HFF-Myc (cell line): ENCODE results near the gene JMJD7.

Experiments
- DNase-seq: peaks from one replicate; pipeline ENCODE4 v3.0.0-alpha.2; 2011; ENCODE audit warnings: low read depth; ENCODE audit errors: extremely low read depth
- H3K4me3 ChIP-seq: replicated peaks from 2 replicates; pipeline ENCODE4 v1.5.1; 2011; ENCODE audit warnings: low read depth, mild to moderate bottlenecking, control low read depth, low read length
- TF ChIP-seq, protein P1 (sequence below): IDR thresholded peaks from 2 replicates; pipeline ENCODE4 v1.5.1; 2012; ENCODE audit warnings: mild to moderate bottlenecking, low read depth, low read length, control low read depth; ENCODE audit errors: missing control alignments

Gene JMJD7

DNA sequence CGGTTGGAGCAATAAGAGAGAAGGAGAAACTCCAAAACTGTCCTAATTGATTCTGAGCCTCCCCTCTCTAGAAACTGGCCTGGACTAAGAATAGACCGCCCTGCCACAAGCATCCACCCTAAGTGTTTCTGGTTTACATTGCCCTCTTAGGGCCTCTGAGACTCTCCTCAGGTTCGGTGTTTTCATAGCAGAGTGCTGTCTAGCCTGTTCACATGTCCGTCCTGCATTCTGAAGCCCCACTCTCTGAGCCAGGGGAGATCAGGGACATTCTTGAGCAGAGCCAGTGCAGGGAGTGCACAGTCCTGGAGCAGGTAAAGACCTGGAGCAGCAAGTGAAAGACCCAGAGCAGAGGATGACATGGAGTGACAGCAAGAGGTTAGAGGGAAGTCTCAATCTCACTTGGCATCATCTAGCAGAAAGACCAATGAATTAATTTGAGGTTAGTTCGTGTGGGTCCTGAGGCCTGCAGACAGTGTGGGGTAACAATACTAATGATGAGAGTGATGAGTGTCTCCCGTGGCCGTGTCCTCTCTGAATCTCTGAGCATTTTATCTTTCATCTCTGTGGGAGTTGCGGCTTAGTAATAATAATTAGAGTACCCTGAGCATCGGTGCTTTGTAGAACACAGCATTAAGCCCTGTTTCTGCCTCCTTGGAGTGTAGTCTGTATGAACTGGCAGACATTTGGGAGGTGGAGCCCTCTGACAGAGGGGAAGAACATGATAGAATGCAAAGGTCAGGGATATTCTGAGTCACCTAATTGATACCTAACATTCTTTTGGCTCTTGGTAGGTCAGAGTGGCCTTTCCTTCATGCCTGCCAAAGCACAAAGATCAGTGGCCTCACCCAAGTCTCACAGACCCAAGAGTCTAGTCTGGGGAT, 29.0 kb upstream of the JMJD7 start:
- DNase-seq, result no peak
- H3K4me3 ChIP-seq, result no peak overlapping the region
- TF ChIP-seq, protein P1, sequence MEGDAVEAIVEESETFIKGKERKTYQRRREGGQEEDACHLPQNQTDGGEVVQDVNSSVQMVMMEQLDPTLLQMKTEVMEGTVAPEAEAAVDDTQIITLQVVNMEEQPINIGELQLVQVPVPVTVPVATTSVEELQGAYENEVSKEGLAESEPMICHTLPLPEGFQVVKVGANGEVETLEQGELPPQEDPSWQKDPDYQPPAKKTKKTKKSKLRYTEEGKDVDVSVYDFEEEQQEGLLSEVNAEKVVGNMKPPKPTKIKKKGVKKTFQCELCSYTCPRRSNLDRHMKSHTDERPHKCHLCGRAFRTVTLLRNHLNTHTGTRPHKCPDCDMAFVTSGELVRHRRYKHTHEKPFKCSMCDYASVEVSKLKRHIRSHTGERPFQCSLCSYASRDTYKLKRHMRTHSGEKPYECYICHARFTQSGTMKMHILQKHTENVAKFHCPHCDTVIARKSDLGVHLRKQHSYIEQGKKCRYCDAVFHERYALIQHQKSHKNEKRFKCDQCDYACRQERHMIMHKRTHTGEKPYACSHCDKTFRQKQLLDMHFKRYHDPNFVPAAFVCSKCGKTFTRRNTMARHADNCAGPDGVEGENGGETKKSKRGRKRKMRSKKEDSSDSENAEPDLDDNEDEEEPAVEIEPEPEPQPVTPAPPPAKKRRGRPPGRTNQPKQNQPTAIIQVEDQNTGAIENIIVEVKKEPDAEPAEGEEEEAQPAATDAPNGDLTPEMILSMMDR, result no peak

DNA sequence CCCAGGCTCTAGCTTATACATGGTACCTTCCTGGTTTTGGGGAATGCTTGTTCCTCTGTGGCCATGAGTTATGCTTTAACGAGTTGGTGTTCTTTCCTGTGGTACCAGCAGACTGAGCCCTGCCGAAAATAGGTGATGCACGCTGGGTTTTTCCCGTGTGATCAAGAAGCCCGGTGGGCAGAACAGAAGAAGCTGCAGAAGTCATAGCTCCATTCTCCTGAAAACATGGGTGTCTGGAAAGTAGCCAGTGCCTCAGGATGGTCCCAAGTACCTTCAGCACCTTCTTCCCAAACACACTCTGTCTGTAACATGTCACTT, 28.4 kb upstream of the JMJD7 start:
- no peak overlapping the region for H3K4me3 ChIP-seq
- DNase-seq, result no peak
- TF ChIP-seq, protein P1, result no peak

DNA sequence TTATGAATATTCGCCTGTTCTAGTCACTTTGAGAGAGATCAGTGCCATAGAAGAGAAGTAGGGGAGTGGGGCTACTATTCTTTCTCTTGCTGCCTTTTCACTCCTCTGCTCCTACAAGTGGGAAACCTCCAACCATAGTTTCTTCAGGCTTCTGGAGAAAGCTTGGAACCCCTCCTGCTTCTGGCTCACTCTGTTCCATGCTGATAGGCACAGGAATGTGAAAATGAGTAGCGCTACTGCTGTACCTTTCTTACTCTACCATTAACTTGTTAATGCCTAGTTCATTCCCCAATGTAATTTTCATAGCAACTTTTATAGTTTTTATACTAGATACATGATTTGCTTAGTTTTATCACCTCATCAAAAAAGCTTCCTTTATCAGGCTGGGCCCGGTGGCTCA, 26.7 kb upstream of the JMJD7 start:
- no peak overlapping the region for H3K4me3 ChIP-seq
- DNase-seq, result no peak
- TF ChIP-seq, protein P1, result no peak

DNA sequence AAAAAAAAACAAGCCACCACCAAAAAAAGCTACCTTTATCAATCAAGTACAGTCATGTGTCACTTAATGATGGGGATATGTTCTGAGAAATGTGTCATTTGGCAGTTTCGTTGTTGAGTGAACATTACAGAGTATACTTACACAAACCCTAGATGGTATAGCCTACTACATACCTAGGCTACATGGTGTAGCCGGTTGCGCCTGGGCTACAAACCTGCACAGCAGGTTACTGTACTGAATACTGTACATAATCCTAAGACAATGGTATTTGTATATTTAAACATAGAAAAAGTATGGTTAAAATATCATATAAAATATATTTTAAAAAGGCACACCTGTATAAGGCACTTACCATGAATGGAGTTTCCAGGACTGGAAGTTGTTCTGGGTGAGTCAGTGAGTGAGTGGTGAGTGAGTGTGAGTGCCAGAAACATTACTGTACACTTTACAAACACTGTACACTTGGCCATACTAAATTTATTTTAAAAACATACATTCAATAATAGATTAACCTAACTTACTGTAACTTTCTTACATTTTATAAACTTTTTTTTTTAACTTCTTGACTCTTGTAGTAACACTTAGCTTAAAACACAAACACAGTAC, 25.9 kb upstream of the JMJD7 start:
- DNase-seq, result no peak
- TF ChIP-seq, protein P1, result no peak

DNA sequence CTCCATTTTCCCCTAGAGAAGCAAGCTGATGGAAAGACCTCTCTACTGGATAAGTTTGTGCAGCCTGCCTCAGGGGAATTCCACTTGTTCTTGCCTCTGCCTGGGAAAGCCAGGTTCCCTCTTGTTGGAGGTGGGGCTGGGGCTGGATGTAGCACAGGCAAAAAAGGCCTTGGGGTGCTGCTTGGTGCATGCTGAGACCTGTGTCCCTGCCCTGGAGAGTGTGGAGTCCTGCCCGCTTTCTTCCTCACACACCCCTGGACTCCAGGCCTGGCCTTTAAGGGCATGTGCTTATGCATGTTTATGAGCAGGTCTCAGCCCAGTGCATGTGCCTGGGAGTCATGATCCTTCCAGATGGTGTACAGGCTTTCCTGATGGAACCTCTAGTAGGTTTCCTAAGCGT, 23.5 kb upstream of the JMJD7 start:
- no peak overlapping the region for H3K4me3 ChIP-seq
- no peak for DNase-seq
- TF ChIP-seq, protein P1, result no peak

More for the DNA sequence above, 25.9 kb upstream of the JMJD7 start:
- no peak overlapping the region for H3K4me3 ChIP-seq

DNA sequence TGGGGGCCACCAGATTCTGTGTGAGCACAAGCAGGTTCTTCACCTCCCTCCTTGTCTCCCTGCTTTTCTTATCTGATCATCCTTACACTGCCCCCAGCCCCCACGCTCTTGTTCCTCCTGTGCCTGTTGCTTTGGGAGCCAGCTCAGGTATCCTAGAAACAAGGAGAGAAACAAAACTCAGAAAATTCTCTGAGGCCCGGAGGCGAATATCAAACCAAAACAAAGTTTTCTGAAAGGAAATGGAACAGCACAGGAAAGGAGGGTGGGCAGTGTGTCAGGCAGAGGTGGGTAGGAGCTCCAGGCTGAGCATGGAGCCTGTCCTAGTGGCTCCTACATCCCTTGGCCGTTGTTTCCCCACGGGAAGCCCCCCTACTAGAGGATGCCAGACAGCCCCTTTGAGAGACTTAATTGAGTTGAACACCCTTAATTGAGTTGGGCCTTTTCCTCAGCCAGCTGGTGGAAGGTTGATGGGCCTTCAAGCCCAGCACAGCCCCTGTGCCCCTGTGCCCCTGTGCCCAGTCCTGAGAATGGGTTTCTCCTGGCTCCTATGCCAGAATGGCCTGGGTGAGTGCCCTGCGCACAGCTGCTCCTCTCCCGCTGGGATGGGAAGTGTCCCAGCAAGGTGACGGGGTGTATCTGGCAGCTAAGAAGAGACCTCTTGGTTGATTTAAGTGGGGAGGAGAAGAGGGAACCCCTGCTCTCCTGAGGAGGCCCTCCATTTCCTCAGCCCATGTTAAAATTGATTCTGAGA, 22.8 kb upstream of the JMJD7 start:
- no peak overlapping the region for H3K4me3 ChIP-seq
- TF ChIP-seq, protein P1, result no peak
- DNase-seq, result no peak
